HG03469 (cell line): ENCODE data around the gene TPX2.
"Not testable (repeated sequence)": the region's sequence is repeated elsewhere in the genome, so short reads cannot be mapped to it uniquely, and the experiment has no call there.

Experiments used
- ATAC-seq: cut with Tn5 transposase; IDR thresholded peaks from one replicate; pipeline ENCODE4 v1.9.1; 2021; ENCODE audit warnings: mild to moderate bottlenecking, moderate library complexity, moderate number of reproducible peaks; ENCODE audit not compliant: unreplicated experiment

The TPX2 gene

DNA sequence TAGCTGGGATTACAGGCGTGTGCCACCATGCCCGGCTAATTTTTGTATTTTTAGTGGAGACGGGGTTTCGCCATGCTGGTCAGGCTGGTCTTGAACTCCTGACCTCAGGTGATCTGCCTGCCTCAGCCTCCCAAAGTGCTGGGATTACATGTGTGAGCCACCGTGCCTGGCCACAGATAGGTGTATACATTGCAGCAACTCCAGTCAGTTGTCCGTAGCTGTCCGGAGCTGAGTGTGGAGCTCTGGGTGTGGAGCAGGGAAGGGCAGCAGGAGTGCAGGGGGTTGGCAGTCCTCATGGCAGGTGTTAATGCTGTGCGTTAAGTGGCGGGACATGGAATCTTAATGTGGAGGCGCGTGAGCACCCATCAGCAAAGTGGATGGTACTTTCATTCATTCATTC is 88.9 kb downstream of the TPX2 start:
- not testable (repeated sequence) for ATAC-seq

DNA sequence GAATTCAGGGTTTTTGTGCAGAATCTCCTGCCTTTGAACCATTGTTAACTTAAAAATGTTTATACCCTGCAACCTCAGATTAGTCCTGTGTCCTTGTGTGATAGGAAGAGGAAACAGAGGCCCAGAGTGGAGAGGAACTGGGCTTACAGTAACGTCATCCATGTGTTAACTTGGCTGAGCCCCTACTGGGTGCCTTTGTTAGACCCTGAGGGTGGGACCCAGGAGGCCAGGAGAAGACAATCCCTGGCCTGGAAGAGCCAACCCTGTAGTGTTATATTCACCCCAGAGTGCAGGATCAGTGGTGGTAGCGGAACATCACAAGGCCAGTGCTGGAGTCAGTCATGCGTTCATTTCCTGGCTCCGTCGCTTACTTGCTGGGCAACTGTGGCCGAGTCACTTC is 90.6 kb downstream of the TPX2 start:
- ATAC-seq, result no peak

DNA sequence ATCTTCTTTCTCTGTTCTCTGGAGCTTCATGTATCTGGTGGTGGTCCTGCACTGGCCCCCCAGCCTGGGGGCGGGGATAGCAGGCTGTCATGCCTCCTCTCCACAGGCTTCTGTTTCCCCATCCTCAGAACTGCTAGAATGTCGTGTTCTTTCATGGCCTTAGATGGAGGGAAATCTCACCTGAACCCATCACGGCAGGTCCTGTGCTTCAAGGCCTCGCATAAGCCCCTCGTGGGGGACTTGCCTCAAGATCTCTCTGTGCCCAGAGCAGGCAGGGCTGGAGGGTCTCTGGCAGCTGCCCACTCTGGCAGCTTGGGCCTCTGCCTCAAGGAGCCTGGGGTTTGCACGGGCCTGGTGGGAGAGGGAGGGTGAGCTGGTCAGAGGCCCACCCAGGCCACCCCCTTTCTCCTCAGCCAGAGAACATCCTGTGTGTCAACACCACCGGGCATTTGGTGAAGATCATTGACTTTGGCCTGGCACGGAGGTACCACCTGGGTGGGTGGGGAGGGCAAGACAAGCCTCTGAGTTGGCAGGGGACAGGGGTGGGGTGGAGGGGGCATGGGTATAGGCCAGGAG is 91.4 kb downstream of the TPX2 start:
- no peak for ATAC-seq

DNA sequence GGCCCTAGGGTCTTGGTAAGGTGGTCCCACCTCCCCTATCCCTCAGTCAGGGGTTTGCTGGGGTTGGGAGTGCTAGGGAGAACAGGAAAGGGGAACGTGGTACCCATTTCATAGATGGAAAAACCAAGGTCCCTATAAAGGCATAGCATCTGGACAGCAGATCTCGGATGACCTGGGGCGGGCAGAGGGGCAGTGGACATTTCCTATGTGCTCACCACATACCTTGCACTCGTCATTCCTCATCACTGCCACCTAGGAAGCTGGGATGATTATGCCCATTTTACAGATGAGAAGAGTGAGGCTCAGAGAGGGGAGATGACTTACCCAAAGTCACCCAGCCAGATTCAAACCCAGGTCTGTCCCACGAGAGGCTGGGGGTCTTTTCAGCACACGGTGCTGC is 92.1 kb downstream of the TPX2 start:
- ATAC-seq, result no peak

DNA sequence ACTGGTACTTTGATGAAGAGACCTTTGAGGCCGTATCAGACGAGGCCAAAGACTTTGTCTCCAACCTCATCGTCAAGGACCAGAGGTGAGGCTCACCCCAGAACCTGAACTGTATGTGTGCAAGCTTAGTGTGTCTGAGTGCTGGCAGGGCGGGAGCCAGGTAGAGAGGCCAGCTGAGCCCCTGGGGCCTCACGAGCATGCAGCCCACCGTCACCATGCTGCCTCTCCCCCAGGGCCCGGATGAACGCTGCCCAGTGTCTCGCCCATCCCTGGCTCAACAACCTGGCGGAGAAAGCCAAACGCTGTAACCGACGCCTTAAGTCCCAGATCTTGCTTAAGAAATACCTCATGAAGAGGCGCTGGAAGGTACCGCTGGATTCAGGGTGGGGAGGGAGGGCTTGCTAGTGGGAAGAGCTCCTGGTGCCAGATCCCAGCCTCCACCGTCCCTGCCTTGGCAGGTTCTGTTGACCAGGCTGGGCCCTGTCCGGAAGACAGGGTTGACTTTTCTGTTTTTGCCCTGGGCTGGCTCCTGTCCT is 92.7 kb downstream of the TPX2 start:
- no peak for ATAC-seq

DNA sequence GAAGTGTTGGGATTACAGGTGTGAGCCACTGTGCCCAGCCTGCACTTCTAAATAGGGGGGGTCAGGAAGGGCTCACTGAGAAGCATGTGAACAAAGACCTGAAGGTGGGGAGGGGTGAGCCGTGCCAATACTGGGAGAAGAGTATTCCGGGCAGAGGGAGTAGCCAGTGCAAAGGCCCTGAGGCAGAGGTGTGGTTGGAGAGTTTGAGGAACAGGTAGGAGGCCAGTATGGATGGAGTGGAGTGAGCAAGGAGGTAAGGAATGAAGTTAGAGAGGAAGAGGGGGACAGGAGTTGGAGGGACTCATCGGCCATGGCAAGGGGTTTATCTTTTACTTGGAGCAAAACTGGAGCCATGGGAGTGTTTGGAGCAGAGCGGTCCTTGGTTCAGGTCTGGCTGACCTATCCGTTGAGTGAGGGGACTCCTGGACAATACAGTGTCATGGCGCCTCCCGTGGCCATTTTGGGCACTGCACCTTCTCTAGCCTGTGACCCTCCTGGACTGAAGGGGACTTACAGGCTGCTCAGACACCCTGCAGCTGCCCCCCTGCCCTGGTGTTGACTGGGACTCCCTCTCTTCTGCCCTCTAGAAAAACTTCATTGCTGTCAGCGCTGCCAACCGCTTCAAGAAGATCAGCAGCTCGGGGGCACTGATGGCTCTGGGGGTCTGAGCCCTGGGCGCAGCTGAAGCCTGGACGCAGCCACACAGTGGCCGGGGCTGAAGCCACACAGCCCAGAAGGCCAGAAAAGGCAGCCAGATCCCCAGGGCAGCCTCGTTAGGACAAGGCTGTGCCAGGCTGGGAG is 94.2 kb downstream of the TPX2 start:
- ATAC-seq, result no peak

DNA sequence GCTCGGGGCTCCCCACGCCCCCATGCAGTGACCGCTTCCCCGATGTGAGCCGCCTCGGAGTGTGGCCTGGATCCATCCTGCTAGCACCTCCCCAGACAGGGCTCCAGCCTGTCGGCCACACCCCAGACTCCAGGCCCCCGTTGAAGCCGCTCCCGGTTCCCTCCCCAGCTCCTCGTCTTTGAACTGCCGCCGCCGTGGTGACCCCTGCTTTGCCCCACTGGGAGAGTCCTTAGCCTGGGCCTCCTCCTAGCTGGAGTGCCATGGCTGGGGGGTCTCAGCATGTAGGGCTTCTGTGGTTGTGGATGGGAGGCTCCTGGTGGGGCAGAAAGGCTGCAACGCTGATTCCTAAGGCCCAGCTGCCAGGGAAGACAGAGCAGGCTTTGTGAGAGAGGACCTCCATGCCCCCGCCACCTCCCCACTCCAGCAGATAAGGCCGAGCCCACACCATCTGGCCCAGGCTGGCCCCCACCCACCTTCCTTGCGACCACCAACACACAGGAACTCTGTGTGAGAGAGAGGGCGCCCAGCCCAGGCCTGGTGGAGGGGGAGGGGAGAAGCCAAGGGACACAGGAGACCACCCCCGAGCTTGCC is 94.9 kb downstream of the TPX2 start:
- no peak for ATAC-seq

DNA sequence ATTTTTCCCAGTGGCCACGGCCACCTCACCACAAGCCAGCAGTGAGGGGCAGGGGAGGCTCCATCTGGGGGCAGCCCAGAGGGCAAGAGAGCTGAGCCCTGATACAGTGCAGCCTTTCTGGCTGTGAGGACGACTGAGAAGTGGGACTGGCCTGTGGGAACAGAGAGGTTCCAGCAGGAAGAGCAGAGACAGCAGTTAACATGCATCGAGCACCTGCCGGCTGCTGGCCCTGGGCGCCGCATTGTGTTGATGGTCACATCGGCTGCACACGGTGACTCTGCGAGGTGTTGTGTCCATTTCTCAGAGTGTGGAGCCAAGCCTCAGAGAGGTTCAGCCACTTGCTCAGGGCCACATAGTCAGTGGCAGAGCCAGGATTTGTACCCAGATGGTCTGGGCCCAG is 96.5 kb downstream of the TPX2 start:
- no peak for ATAC-seq

DNA sequence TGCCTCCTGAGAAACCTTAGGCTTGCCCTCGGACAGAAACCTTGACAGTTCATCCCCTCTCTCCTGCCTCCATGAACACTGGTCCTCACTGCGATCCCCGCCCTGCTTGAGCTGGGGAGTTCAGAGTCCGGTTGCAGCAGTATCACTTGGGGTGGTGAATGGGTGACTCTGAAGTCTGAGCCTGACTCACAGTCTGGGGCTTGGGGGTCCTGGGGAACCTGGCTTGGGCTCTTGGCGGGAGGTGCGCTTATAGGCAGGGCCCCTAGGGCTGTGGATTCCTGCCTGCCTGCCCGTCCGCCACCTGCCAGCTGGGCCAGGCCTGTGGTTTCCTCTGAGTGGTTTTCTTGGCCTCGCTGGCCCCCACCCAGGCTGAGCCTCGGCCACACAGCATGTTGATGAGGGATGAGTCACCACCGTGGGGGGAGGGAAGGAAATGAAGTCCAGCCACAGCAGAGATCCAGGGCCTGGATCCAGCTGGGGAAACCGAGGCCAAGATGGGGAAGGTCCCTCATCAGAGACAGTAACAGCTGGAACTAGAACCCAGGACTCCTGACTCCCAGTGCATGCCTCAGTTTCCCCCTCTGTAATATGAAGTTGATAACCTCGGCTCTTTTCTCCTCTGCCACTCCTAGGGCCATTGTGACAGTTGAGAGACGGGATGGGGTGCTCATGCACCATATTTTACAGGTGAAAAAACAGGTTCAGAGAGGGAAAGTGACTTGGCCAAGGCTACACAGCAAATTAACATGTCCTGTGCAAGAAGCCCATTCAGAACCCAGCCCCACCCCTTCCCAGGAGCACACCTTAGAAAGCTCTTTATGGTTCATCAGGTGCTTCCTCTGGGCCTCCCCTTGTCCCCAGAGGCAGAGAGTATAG is 97.1 kb downstream of the TPX2 start:
- ATAC-seq, result peak; percentile 45

DNA sequence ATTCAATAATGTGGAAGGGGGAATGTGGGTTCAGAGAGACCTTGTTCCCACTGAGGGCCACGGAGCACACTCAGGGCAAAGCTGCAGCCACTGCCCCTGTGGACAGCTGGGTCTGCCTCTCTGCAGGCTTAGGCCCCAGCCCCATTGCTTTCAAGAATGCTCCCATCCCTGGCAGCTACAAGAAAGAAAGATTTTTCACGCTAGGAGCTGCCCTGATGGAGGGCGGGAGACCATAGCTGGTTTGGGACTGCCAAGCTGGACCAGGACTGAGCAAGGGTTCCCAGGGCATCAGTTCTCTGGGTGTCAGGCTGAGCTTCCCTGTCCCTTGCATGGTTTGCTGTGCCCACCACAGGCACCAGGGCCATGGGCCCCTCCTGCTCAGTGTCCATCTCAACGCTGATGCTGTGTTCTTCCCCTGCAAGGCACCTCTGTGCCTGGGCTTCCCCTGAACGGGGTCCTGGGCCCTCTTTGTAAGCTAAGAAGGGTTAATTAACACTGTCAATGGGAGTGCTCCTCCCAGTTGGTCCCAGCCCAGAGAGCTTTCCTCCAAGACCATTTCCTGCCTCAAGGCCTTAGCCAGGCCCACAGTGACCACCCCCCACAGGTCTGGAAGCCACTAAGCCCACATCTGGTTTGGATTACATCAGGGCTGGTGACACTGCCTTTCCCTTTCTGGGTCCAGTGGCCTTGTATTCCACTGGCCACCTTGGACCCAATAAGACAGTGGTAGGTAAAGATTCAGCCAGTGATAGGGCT is 97.9 kb downstream of the TPX2 start:
- ATAC-seq, result no peak

DNA sequence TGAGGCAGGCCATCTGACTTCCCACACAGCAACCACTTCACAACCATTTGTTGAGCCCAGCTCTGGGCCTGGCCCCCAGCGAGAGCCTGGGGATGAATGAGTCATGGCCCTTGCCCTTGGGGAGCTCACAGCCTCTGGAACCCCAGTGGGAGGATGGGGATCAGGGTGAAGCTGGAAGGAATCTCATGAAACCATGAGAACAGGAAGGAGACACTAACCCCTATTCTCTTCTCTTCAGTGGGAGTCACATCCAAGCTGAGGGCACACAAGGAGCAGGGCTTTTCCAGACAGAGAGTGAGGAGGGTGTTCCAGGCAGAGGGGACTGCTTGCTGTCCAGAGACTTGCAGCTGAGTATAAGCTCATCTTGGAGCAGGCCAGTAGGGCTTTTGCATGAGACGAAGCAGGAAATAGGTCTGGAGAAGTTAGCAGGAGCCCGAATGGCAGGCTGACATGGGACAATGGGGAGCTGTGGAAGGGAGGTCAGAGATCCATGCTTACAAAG is 98.9 kb downstream of the TPX2 start:
- no peak for ATAC-seq

DNA sequence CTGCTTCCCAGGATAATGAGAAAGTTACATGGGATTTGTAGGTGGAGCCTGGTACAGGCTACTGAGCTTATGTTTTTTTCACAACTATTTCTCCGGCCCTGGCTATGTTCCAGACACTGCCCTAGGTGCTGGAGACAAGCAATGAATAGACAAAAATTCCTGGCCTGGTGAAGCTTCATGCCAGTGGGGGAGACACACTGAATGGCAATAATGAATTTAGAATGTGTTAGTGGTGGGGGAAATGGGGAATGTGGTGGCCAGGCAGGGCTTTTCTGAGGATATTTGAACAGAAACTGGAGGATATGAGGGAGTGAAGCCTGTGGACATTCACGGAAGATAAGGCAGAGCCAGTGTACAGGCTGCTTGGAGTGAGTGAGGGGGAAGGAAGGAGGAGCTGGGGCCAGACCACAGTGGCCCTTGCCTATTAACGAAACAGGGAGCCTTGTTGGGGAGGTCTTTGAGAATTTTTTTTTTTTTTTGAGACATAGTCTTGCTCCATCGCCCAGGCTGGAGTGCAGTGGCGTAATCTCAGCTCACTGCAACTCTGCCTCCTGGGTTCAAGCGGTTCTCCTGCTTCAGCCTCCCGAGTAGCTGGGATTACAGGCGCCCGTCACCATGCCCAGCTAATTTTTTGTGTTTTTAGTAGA is 99.7 kb downstream of the TPX2 start:
- no peak for ATAC-seq

DNA sequence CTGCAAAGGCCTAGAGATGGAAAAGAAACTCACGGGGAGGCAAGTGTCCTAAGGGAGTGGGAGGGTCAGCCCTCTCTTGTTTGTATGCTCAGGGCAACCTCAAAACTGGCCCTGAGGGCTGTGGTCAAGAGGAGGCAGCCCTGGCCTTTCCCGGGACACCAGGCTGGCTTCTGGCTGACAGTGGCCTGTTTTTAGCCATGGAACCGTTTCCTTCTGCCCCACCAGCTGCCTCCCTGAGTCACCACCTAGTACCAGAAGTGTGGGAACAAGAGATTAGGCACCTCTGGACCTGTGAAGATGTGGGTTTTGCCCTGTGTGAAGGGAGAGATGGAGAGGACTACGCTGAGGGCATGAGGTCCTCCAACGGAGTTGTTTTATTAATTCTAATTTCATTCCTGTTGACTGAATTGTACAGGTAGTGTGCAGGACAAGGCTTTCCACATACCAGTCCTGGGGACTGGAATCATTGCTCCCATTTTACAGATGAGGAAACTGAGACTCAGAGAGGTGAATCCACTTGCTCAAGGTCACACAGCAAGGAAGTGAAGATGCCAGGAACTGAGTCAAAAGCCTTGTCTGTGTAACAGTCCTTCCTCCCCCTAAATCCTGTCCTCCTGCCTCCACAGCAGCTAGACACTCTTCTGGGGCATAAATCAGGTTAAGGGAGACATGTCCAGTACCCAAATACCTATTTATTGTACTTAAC is 100.8 kb downstream of the TPX2 start:
- no peak for ATAC-seq

DNA sequence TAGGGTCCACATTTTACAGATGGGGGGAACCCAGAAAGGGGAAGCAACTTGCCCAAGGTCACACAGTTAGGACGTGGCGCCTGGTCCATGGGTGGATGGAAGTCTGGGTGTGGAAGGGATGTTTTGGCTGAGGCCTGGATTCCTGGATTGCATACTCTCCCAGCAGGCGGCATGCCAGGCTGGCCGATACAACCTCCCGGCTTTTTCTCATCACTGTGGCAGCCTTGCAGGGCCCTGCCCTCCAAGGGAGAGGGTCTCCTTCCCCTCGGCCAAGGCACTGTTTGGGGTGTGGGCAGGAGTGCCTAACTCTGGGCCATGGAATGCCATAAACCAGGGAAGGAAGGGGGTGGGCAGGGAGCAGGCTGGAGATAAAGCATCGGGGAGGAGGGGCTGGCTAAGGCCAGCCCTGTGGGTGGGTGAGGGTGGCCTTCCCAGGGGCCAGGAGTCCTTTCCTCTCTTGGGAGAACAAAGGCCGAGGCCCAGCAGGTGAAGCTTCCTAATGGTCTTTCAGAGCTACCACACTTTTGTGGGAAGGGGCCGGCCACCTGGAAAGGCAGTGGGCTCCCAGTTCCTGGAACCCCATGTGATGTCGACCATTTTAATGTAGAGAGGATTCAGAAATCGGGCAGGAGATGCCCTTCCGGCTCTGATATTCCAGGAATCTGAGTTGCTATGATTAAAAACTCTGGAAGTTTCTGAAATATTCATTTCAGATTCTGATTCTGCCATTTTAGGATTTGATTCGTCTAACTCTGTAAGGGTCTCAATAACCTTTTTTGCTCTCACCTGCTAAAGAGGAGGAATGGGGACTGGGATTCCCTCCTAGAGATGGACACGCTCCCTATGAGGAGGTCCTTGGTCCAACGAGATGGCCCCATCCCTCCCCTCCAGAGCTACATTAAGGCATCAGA is 102.1 kb downstream of the TPX2 start:
- no peak for ATAC-seq

DNA sequence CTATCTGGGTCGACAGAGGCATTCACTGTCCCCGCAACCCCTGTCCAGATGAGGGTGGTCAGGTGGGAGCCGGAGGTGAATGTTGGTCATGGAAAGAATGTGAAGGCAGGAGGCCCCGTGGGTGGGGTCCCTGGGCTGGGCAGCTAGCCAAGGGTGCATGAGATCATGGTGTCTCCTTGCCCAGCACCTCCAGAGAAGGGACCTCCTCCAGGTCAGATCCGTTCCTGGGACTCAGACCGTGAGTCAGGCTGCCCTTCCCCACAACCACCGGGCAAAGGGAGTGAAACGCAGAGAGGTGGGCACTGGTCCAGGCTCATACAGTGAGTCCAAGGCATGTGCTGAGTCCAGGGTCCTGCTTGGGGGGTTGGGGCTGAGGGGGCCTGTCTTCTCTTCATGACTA is 102.8 kb downstream of the TPX2 start:
- no peak for ATAC-seq

DNA sequence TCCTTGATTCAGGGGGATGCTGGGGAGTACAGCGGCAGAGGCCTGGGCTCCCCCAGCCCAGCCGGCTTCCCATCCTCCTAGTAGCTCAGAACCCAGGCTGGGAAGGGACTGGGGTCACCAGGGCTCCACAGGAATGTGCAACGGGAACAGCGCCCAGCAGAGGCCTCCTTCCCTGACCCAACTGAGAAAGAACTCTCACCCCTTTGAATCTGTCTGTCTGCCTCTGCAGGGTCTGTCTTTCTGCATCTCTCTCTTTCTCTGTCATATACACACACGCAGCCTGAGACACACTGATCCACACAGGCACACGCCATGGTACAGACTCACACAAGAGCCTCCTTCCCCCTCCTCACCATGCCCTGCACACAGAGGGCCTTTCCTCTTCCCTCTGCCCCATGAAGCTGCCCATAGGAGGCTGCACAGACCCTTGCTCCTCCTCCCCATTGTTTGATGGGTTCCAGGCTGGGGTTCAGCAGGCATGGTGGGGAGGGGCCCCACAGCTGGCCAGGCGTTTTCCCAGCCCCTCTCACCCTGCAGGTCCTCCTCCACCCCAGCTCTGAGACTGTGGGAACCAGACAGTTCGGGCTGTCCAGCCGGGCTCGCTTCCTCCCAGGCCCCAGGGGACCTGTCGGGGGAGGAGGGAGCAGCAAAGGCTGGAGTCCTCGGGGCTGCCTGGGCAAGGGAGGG is 103.5 kb downstream of the TPX2 start:
- ATAC-seq, result no peak

DNA sequence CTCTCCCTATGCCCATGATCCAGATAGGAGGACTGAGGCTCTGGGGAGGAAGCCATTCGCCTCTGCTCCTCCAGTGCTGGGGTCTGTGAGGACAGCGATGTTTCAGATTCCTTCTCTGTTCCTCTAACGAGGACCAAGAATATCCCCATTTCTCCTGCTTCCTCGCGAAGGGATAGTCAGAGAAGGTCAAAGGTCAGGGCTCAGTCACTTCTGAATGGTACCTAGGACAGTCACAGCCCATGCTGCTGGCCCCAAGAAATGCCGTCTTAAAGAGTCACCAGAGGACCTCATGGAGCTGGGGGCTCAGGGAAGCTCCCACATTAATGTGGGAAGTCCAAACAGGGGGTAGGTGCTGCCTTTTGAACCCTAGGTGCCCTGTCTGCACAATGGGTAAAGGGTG is 104.2 kb downstream of the TPX2 start:
- no peak for ATAC-seq

DNA sequence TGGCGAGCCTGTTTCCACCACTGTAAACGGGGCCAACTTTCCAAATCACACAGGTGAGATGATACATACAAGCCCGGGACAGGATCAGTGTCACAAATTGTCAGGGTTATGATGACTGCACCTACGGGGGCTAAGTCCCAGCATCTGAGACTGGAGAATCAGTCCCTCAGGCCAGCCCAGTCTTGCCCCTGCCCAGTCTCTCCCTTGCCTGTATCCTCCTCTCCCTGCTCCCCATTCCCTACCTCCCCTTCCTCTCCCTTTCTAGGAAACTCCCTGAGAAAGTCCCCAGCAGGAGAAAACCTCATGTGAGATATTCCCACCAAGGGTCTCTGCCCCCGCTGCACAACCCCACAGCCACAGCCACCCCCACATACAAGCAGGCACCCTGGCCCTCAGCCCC is 104.8 kb downstream of the TPX2 start:
- ATAC-seq, result no peak
